B cell (primary cell): ENCODE data around the gene ARHGEF39.
"Not testable (repeated sequence)": the region's sequence is repeated elsewhere in the genome, so short reads cannot be mapped to it uniquely, and the experiment has no call there.

Source experiments
- CTCF ChIP-seq: fragments of 200-600 bp; IDR thresholded peaks from one replicate; pipeline ENCODE4 v1.8.0; 2022; ENCODE audit warnings: antibody characterized with exemption, mild to moderate bottlenecking
- EZH2 ChIP-seq: IDR thresholded peaks from 2 replicates; pipeline ENCODE4 v1.6.1; 2012; ENCODE audit warnings: borderline replicate concordance, low read depth, mild to moderate bottlenecking, moderate library complexity, low read length; ENCODE audit not compliant: insufficient read depth, poor library complexity, severe bottlenecking

- not testable (repeated sequence) for TF ChIP-seq CTCF, EZH2
Observed at GRCh38 chr9:35636877-35637246, 28.1 kb downstream of the ARHGEF39 start.
